ENCODE data around the gene GRM4.

GRM4 gene

DNA sequence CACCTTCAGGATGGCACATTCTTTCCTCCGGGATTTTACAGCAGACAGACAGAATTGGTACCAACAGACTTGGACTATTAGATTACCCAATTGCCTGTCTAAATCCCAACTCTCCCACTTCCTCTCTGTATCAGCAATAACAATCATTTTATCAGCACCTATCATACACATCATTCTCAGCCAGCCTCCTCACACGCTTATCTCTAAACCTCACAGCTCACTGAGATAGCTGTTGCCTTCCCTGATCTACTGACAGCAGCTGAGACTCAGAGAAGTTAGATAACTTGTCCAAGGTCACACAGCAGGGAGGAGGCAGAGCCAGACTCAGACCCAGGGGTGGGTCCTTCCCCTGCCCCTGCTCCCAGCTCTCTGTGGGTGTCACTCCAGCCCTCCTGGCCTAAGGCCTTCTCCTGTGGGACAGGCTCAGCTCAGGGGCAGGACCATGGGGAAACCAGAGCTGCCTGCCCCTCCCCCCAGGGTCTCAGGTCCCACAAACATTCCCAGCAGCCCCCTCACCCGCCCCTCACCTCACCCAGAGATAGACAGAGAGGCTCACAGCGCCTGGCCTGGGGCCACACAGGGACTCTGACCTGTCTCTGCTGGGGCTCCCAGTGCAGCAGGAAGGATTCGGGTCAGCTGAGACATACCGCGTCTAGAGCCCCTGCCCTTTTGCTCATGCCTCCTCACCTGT is 92.8 kb downstream of the GRM4 start:
- H2AFZ ChIP-seq (ENCODE audit: low read length) = no peak overlapping the region
- DNase-seq = no peak
- H3K9me3 ChIP-seq (replicated peaks; ENCODE audit: insufficient read depth, low read length) = no peaks in the 10 kb centered on the region
- no peaks in the 10 kb centered on the region for H3F3A ChIP-seq (ENCODE audit: insufficient read depth, low read length)
- peaks cover 68% of the 10 kb centered on the region for H3K27me3 ChIP-seq (replicated peaks; ENCODE audit: insufficient read depth, low read length)
- no peak overlapping the region for H3K4me2 ChIP-seq (ENCODE audit: low read depth, low read length)
- no peak overlapping the region for H3K27ac ChIP-seq (ENCODE audit: low read length)
- no peaks in the 10 kb centered on the region for H4K20me1 ChIP-seq (ENCODE audit: insufficient read depth, low read length)
- no peaks in the 10 kb centered on the region for H3K79me2 ChIP-seq (ENCODE audit: low read length)
- H3K4me1 ChIP-seq (ENCODE audit: low read length) = 0 out of 2 replicates have a peak, but pooled peaks cover 6% of the 10 kb centered on the region
- no peak for TF ChIP-seq EZH2phosphoT487 (IDR thresholded peaks at IDR 0.05; ENCODE audit: low read length)
- TF ChIP-seq, protein P1, sequence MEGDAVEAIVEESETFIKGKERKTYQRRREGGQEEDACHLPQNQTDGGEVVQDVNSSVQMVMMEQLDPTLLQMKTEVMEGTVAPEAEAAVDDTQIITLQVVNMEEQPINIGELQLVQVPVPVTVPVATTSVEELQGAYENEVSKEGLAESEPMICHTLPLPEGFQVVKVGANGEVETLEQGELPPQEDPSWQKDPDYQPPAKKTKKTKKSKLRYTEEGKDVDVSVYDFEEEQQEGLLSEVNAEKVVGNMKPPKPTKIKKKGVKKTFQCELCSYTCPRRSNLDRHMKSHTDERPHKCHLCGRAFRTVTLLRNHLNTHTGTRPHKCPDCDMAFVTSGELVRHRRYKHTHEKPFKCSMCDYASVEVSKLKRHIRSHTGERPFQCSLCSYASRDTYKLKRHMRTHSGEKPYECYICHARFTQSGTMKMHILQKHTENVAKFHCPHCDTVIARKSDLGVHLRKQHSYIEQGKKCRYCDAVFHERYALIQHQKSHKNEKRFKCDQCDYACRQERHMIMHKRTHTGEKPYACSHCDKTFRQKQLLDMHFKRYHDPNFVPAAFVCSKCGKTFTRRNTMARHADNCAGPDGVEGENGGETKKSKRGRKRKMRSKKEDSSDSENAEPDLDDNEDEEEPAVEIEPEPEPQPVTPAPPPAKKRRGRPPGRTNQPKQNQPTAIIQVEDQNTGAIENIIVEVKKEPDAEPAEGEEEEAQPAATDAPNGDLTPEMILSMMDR (IDR thresholded peaks at IDR 0.05; ENCODE audit: low read length) = no peak
- no peak for TF ChIP-seq EZH2 (optimal IDR thresholded peaks at IDR 0.05; ENCODE audit: low read depth, low read length)
- no peak overlapping the region for H3K9ac ChIP-seq (ENCODE audit: low read length)
- H3K36me3 ChIP-seq (replicated peaks; ENCODE audit: insufficient read depth, low read length) = no peaks in the 10 kb centered on the region
- no peak overlapping the region for H3K4me3 ChIP-seq (ENCODE audit: low read length)
- H3K9me2 ChIP-seq (replicated peaks; ENCODE audit: insufficient read depth, low read length) = no peaks in the 10 kb centered on the region

DNA sequence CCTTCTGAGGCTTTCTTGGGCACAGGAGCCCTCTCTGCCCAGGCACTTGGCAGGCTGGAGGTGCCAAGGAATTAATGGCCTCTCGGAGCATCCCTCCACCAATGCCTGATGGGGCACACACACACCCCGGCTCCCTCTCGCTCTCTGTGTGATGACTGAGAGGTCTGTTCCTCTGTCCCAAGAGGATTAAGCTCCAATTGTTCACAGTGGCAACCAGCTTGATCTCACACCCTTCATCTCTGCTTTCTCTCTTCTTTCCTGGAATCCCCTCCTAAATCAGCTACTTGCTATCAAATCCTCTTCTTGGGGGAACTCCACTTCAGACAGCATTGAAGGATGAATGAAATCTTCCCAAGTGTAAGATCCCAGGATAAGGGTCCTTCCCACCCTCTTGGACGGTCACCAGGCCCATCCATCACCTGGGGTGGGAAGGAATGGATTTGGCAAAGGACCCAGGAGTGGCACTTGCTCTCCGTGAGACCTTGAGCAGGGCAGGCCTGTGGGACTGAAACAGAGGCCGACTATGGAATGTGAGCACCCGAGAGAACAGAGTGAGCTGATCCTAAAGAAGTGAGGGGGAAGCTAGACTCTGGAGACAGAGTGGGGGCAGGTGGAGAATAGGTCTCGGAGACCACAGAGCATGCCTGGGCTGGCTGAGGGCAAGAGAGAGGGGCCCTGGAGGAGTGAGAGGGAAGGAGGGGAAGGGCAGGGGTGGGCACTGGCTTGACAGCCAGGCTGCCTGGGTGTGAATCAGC is 93.6 kb downstream of the GRM4 start:
- Histone ChIP-seq H3K4me3 (ENCODE audit: low read length) (no peak overlapping the region), H3K79me2 (ENCODE audit: low read length) (no peaks in the 10 kb centered on the region), H3K9me3 (replicated peaks; ENCODE audit: insufficient read depth, low read length) (no peaks in the 10 kb centered on the region), H3K36me3 (replicated peaks; ENCODE audit: insufficient read depth, low read length) (no peaks in the 10 kb centered on the region), H4K20me1 (ENCODE audit: insufficient read depth, low read length) (no peaks in the 10 kb centered on the region), H3K4me1 (ENCODE audit: low read length) (0 out of 2 replicates have a peak, but pooled peaks cover 6% of the 10 kb centered on the region), H3K27ac (ENCODE audit: low read length) (no peak overlapping the region), H3K27me3 (replicated peaks; ENCODE audit: insufficient read depth, low read length) (peaks cover 68% of the 10 kb centered on the region), H3K9me2 (replicated peaks; ENCODE audit: insufficient read depth, low read length) (no peaks in the 10 kb centered on the region), H2AFZ (ENCODE audit: low read length) (no peak overlapping the region), H3F3A (ENCODE audit: insufficient read depth, low read length) (no peaks in the 10 kb centered on the region), H3K4me2 (ENCODE audit: low read depth, low read length) (no peak overlapping the region), H3K9ac (ENCODE audit: low read length) (no peak overlapping the region)
- TF ChIP-seq, protein P1 (IDR thresholded peaks at IDR 0.05; ENCODE audit: low read length) = no peak
- no peak for TF ChIP-seq EZH2phosphoT487 (IDR thresholded peaks at IDR 0.05; ENCODE audit: low read length)
- TF ChIP-seq EZH2 (optimal IDR thresholded peaks at IDR 0.05; ENCODE audit: low read depth, low read length) = no peak
- DNase-seq = no peak

DNA sequence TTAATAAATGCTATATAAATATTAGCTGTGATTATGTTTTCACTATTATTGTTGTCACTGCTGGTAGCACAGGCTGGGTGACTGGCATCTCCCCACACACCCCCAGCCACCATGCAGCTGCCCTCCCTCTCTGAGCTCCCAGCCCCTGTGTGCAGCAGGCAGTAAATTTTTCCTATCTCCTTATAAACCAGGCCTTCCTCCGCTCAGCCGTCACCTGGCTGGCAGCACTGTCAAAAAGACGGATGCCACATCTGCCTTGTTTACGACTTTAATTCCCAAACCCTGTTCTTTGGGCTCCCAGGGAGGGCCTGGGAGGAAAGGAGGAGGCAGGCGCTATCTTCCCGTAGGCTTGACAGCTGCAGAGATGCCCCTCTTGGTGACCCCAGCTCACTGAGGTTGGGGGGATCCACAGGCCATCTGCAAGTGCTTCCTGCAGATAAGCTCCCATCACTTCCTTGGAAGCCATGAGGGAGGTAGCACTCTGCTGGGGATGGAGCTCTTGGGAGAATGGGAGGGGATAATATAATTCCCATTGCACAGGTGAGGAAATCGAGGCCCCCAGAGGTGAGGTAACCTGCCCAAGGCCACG is 94.5 kb downstream of the GRM4 start:
- Histone ChIP-seq H3K4me3 (ENCODE audit: low read length) (no peak overlapping the region), H4K20me1 (ENCODE audit: insufficient read depth, low read length) (no peaks in the 10 kb centered on the region), H2AFZ (ENCODE audit: low read length) (no peak overlapping the region), H3K9me2 (replicated peaks; ENCODE audit: insufficient read depth, low read length) (no peaks in the 10 kb centered on the region), H3K27me3 (replicated peaks; ENCODE audit: insufficient read depth, low read length) (peaks cover 72% of the 10 kb centered on the region), H3K9ac (ENCODE audit: low read length) (no peak overlapping the region), H3K9me3 (replicated peaks; ENCODE audit: insufficient read depth, low read length) (no peaks in the 10 kb centered on the region), H3F3A (ENCODE audit: insufficient read depth, low read length) (no peaks in the 10 kb centered on the region), H3K27ac (ENCODE audit: low read length) (no peak overlapping the region), H3K4me2 (ENCODE audit: low read depth, low read length) (no peak overlapping the region), H3K36me3 (replicated peaks; ENCODE audit: insufficient read depth, low read length) (no peaks in the 10 kb centered on the region), H3K4me1 (ENCODE audit: low read length) (0 out of 2 replicates have a peak, but pooled peaks cover 6% of the 10 kb centered on the region), H3K79me2 (ENCODE audit: low read length) (no peaks in the 10 kb centered on the region)
- TF ChIP-seq EZH2phosphoT487 (IDR thresholded peaks at IDR 0.05; ENCODE audit: low read length) (no peak), EZH2 (optimal IDR thresholded peaks at IDR 0.05; ENCODE audit: low read depth, low read length) (no peak)
- TF ChIP-seq, protein P1 (IDR thresholded peaks at IDR 0.05; ENCODE audit: low read length) = no peak
- DNase-seq = no peak
